Stomach smooth muscle (tissue), 2 donors: ENCODE data around the gene AASDHPPT.

Source experiments
- H3K27ac ChIP-seq: one replicate; pipeline ENCODE4 v1.7.0; 2013; ENCODE audit warnings: mild to moderate bottlenecking, low read length, inconsistent platforms
- H3K27me3 ChIP-seq, 2 donors: one replicate each; pipeline ENCODE4 v1.7.0; 2013; ENCODE audit warnings: low read length in 2 of 2; ENCODE audit not compliant: insufficient read depth in 2 of 2, control insufficient read depth in 1 of 2
- H3K36me3 ChIP-seq, 2 donors: one replicate each; pipeline ENCODE4 v1.7.0; 2013; ENCODE audit warnings: low read length in 2 of 2; ENCODE audit not compliant: control insufficient read depth in 2 of 2, insufficient read depth in 2 of 2
- H3K4me1 ChIP-seq: one replicate; pipeline ENCODE4 v1.7.0; 2013; ENCODE audit warnings: low read length; ENCODE audit not compliant: control insufficient read depth, insufficient read depth
- H3K4me3 ChIP-seq, 2 donors: one replicate each; pipeline ENCODE4 v1.7.0; 2013; ENCODE audit warnings: low read length in 2 of 2
- H3K9ac ChIP-seq, 2 donors: one replicate each; pipeline ENCODE4 v1.7.0; 2013; ENCODE audit warnings: low read length in 2 of 2, mild to moderate bottlenecking in 1 of 2
- H3K9me3 ChIP-seq, 2 donors: one replicate each; pipeline ENCODE4 v1.7.0; 2013; ENCODE audit warnings: low read length in 2 of 2; ENCODE audit not compliant: control insufficient read depth in 2 of 2
- donor health status: healthy.
- donor health status: Pancreatic carcinoma.

AASDHPPT gene

DNA sequence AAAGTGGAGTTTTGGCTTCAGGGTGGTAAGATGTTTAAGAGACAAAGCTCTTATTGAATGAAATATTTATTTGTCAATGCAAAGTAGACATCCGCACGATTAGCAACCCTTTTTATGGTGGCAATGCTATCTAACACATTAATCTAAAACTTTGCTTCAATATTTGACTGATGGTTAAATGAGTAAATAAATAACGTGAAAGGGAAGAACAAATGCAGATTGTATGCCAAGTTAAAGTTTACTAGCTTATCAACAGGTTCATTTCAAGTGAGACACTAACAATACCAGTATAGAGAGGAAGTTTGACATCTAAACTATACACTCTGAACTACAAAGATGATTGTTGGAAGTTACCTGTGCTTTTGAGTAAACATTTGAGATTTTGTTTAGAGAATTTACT is 50.1 kb downstream of the AASDHPPT start:
- Histone ChIP-seq H3K4me1 (no peaks in the 10 kb centered on the region), H3K9ac (no peak overlapping the region), H3K27me3 (no peaks in the 10 kb centered on the region), H3K27ac (no peak overlapping the region), H3K4me3 (no peak overlapping the region), H3K36me3 (no peaks in the 10 kb centered on the region), H3K9me3 (no peaks in the 10 kb centered on the region)

GRCh38 chr11:106128740-106129139 is 51.3 kb downstream of the AASDHPPT start:
- H3K9me3 ChIP-seq, result no peaks in the 10 kb centered on the region
- no peaks in the 10 kb centered on the region for H3K27me3 ChIP-seq
- no peaks in the 10 kb centered on the region for H3K4me1 ChIP-seq
- H3K9ac ChIP-seq, result no peak overlapping the region
- H3K4me3 ChIP-seq, result no peak overlapping the region
- H3K36me3 ChIP-seq, result no peaks in the 10 kb centered on the region
- H3K27ac ChIP-seq, result no peak overlapping the region

DNA sequence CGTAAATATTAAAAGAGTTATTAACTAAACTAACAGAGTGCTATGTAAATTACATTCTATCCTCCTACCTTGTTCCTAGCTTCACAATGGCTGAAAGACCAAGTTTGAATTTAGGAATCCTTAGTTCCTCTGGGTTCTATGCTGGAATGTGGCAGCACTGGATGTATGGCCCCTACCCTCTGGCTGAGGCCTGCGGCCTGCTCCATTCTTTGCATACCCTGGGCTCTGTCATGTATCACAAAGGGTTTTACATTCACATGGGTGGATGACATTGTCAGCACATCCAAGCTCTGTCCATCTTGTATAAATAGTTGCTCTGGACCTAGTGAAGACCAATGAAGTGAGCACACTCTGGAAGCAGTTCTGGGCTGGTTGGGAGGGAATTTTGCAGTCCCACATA is 54.5 kb downstream of the AASDHPPT start:
- Histone ChIP-seq H3K9me3 (no peaks in the 10 kb centered on the region), H3K27ac (no peak overlapping the region), H3K27me3 (no peaks in the 10 kb centered on the region), H3K9ac (no peak overlapping the region), H3K4me1 (no peaks in the 10 kb centered on the region), H3K36me3 (no peaks in the 10 kb centered on the region), H3K4me3 (no peak overlapping the region)

DNA sequence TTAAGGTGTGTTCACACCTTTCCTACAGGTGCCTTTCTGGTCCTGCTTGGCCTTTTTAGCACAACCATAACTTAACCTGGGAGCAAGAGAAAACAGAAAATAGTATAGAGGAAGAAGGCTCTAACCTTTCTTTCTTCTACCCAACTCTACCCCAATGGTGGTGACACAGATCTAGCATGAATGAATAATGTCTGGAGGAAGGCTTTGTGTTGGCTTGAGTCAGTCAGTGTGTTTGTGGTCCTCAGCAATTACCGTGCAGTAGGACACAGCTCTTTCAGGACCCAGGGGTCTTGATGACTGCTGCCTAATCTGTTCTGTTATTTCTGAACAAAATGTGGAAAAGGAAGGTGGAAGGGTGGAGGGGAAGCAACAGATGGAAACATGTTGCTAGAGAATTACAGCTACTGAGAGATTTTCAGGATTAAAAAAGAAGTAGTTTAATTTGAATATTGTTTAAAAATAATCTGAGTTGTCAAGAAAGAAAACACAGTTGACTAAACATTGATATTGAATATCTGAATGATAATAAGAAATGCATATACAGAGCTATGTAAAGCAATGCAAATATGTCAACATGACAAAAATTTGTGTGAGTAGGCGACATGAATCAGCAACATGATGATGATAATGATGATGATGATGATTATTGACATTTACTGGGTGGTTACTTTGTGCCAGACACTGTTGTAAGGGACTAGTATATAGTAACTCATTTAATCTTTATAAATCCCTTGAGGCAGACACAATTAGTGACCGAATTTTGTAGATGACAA is 55.3 kb downstream of the AASDHPPT start:
- Histone ChIP-seq H3K9me3 (no peaks in the 10 kb centered on the region), H3K4me3 (no peak overlapping the region), H3K36me3 (no peaks in the 10 kb centered on the region), H3K9ac (no peak overlapping the region), H3K27ac (no peak overlapping the region), H3K27me3 (no peaks in the 10 kb centered on the region), H3K4me1 (no peaks in the 10 kb centered on the region)

DNA sequence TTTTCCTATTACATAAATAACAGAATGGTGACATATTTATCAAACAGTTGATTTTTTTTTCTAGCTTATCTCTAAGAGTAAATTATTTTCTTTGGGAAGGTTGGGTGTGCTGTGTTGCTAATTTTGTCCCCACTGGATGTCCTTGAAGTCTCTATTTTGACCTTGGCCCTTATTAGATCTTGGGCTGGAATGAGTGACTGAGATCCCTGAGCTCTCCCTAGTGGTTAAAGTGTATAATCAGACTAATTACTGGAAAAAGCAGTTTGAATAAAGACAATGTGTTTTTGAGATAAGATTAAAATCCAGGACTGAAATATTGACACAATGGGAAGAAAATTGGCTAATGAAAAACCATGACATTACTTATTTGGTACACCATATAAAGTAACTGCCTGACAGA is 56.1 kb downstream of the AASDHPPT start:
- H3K9me3 ChIP-seq, result no peaks in the 10 kb centered on the region
- no peaks in the 10 kb centered on the region for H3K36me3 ChIP-seq
- H3K4me3 ChIP-seq, result no peak overlapping the region
- H3K27me3 ChIP-seq, result no peaks in the 10 kb centered on the region
- no peaks in the 10 kb centered on the region for H3K4me1 ChIP-seq
- no peak overlapping the region for H3K9ac ChIP-seq
- H3K27ac ChIP-seq, result no peak overlapping the region

DNA sequence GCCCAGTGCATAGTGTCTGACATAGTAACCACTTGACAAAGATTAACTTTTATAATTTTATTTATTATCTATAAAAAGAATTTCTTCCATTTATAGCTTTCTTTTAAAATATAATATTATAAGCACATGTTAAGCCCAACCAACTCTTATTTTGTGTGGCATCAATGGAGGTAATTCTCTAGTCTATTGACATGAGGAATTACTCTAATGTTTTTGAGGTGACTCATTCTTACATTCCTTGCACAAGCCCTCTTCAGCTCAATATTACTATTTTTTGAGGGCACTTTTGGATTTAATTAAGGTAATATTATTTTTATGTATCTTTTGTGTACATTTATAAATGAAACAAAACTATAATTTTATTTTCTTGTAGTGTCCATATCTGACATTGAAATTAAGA is 59.6 kb downstream of the AASDHPPT start:
- Histone ChIP-seq H3K9ac (no peak overlapping the region), H3K27ac (no peak overlapping the region), H3K4me1 (no peaks in the 10 kb centered on the region), H3K4me3 (no peak overlapping the region), H3K36me3 (no peaks in the 10 kb centered on the region), H3K27me3 (no peaks in the 10 kb centered on the region), H3K9me3 (no peaks in the 10 kb centered on the region)

GRCh38 chr11:106137758-106138157 is 60.3 kb downstream of the AASDHPPT start:
- no peaks in the 10 kb centered on the region for H3K4me1 ChIP-seq
- H3K4me3 ChIP-seq, result no peak overlapping the region
- no peak overlapping the region for H3K27ac ChIP-seq
- H3K36me3 ChIP-seq, result no peaks in the 10 kb centered on the region
- no peaks in the 10 kb centered on the region for H3K9me3 ChIP-seq
- H3K27me3 ChIP-seq, result no peaks in the 10 kb centered on the region
- H3K9ac ChIP-seq, result no peak overlapping the region
